HUES48 (cell line): ENCODE measurements around the gene XPO4.

Experiments used
- H3K27ac ChIP-seq: one replicate; pipeline ENCODE4 v1.7.0; 2013; ENCODE audit warnings: low read depth, low read length, inconsistent platforms
- H3K27me3 ChIP-seq: 2 replicates; pipeline ENCODE4 v1.6.1; 2013; ENCODE audit warnings: mild to moderate bottlenecking, low read length; ENCODE audit not compliant: control insufficient read depth, insufficient read depth
- H3K36me3 ChIP-seq: 2 replicates; pipeline ENCODE4 v1.6.1; 2013; ENCODE audit warnings: low read length; ENCODE audit not compliant: control insufficient read depth, insufficient read depth
- H3K4me1 ChIP-seq: 2 replicates; pipeline ENCODE4 v1.6.1; 2013; ENCODE audit warnings: mild to moderate bottlenecking, low read length; ENCODE audit not compliant: control insufficient read depth, insufficient read depth
- H3K4me3 ChIP-seq: 2 replicates; pipeline ENCODE4 v1.5.1; 2013; ENCODE audit warnings: mild to moderate bottlenecking, low read depth, low read length
- H3K9ac ChIP-seq: 2 replicates; pipeline ENCODE4 v1.6.1; 2013; ENCODE audit warnings: mild to moderate bottlenecking, low read depth, low read length, moderate library complexity
- H3K9me3 ChIP-seq: 2 replicates; pipeline ENCODE4 v1.6.1; 2013; ENCODE audit warnings: low read length; ENCODE audit not compliant: control insufficient read depth, insufficient read depth

XPO4 gene

GRCh38 chr13:20727856-20728255, 174.7 kb downstream of the XPO4 start:
- H3K4me1 ChIP-seq = no peaks in the 10 kb centered on the region
- no peak overlapping the region for H3K27ac ChIP-seq
- H3K9me3 ChIP-seq = no peaks in the 10 kb centered on the region
- no peak overlapping the region for H3K9ac ChIP-seq
- H3K36me3 ChIP-seq = no peaks in the 10 kb centered on the region
- H3K4me3 ChIP-seq = no peak overlapping the region
- H3K27me3 ChIP-seq = peaks cover 5% of the 10 kb centered on the region
